Fibroblast of lung (primary cell): ENCODE results near the gene MEX3A.

Experiments
- CTCF ChIP-seq, 2 donors: IDR thresholded peaks in 1 of 2; conservative IDR thresholded peaks in 1 of 2; 1 replicate in 1 of 2; 2 replicates in 1 of 2; pipeline ENCODE4 v1.5.1; 2011 to 2012; ENCODE audit warnings: low read length in 2 of 2, control low read depth in 1 of 2, inconsistent platforms in 1 of 2, low read depth in 1 of 2, mild to moderate bottlenecking in 1 of 2
- EZH2 ChIP-seq: IDR thresholded peaks from 2 replicates; pipeline ENCODE4 v1.5.1; 2012; ENCODE audit warnings: low read length, control low read depth, mild to moderate bottlenecking; ENCODE audit errors: missing control alignments

GRCh38 chr1:156070548-156070947 lies 11.7 kb downstream of the MEX3A start:
- no peak for TF ChIP-seq CTCF (conservative IDR thresholded peaks at IDR 0.05 in 1 of 2, IDR thresholded peaks at IDR 0.05 in 1 of 2; ENCODE audit: low read depth in 1 of 2, low read length in 2 of 2)
- TF ChIP-seq EZH2 = no peak
